LNCAP (cell line): ENCODE data around the gene FKBP14.

Source experiments
- TF ChIP-seq, protein P1 (sequence below): fragments of 450-650 bp; IDR thresholded peaks from 2 replicates; pipeline ENCODE4 v1.5.1; 2017; ENCODE audit warnings: mild to moderate bottlenecking

FKBP14 gene

DNA sequence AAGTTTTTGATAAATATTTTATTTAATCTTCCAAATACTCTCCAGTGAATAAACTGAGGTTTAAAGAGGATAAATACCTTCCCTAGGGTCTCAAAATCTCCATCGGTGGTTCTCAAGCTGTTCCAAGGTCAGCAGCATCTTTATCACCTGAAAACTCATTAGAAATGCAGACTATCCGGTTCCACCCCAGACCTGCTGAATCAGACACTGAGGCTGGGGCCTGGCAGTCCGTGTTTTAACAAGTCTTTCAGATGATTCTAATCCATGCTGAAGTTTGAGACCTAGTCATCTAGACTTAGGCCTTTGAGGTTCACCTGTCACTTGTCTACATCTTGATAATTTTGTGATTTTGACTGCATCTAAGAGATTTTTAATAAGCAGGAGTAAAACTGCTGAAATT lies 39.2 kb upstream of the FKBP14 start:
- TF ChIP-seq, protein P1, sequence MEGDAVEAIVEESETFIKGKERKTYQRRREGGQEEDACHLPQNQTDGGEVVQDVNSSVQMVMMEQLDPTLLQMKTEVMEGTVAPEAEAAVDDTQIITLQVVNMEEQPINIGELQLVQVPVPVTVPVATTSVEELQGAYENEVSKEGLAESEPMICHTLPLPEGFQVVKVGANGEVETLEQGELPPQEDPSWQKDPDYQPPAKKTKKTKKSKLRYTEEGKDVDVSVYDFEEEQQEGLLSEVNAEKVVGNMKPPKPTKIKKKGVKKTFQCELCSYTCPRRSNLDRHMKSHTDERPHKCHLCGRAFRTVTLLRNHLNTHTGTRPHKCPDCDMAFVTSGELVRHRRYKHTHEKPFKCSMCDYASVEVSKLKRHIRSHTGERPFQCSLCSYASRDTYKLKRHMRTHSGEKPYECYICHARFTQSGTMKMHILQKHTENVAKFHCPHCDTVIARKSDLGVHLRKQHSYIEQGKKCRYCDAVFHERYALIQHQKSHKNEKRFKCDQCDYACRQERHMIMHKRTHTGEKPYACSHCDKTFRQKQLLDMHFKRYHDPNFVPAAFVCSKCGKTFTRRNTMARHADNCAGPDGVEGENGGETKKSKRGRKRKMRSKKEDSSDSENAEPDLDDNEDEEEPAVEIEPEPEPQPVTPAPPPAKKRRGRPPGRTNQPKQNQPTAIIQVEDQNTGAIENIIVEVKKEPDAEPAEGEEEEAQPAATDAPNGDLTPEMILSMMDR = no peak

DNA sequence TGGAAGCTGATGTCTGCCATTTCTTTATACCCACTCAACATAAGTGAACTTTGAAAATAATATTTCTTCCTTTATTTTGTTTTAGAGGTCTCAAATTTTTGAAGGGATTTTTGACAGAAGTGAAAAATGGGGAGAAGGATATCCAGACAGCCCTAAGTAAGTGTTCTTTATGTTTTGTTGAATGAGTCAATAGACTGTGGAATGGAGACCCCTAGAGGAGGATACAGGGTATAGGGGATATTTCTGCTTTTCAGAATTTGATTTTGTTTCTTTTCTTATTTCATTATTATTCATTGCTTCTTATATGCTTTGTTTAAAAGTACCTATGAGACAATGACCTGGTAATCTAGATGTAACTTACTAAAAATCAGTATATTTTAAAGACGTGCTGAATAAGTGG lies 36.1 kb upstream of the FKBP14 start:
- TF ChIP-seq, protein P1 = peak; percentile 60

- TF ChIP-seq, protein P1 = peak; percentile 67
Measured at GRCh38 chr7:30061786-30062185, 35.3 kb upstream of the FKBP14 start.

- TF ChIP-seq, protein P1 = no peak
Measured at GRCh38 chr7:30057741-30058140, 31.2 kb upstream of the FKBP14 start.

DNA sequence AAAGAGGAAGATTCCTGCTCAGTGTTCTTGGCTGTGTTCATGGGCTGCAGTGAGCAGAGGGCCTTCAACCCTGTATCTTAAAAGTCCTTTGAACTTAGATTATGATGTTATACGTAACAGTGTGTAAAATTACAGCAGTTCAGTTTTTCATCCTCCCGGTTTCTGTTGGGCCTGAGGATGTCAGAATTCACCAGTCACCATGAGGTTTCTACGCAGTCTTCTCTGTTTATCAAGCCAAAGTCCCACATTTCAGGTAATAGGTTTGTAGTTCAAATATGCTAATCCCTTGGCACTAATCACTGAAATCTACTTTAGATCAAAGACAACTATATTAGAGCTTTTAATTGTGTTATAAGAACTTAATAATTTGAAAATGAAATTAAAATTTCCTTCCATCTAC lies 26.6 kb upstream of the FKBP14 start:
- TF ChIP-seq, protein P1 = no peak

- TF ChIP-seq, protein P1 = no peak
Measured at GRCh38 chr7:30049173-30049572, 22.7 kb upstream of the FKBP14 start.

GRCh38 chr7:30048582-30048981 lies 22.1 kb upstream of the FKBP14 start:
- TF ChIP-seq, protein P1 = no peak

- TF ChIP-seq, protein P1 = no peak
Measured at GRCh38 chr7:30047124-30047523, 20.6 kb upstream of the FKBP14 start.
